RCC 7860 (cell line): Measurements from ENCODE around the gene FNDC5.

Source experiments
- DNase-seq: peaks from one replicate; pipeline ENCODE4 v3.0.0-alpha.2; 2015; ENCODE audit warnings: low spot score
- FAIRE-seq: peaks from 2 replicates; lab custom pipeline; 2012; peaks lifted over from hg19 to GRCh38; lab: Jason Lieb, UNC

FNDC5 gene

DNA sequence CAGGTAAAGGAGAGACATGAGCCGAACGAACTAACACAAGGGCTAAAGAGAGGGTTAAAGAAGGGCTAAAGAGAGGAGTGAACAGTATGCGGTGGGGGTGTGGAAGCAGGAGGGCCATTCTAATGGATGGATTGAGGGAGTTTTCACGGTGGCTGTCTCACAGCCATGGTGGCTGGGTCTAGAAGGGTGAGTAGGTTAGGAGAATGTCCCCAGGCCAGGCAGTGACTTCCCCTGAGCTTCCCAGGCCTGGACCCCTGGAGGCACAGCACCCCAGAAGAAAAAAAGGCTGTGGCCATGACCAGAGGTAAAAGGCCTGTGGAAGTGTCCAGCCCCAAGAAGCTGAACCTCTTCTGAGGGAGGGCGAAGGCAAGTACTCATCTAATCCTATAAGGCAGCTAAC, 3.6 kb downstream of the FNDC5 start:
- FAIRE-seq: no peak
- DNase-seq: no peak

GRCh38 chr1:32865639-32866405, 4.9 kb downstream of the FNDC5 start:
- FAIRE-seq (no peak), DNase-seq (no peak)

DNA sequence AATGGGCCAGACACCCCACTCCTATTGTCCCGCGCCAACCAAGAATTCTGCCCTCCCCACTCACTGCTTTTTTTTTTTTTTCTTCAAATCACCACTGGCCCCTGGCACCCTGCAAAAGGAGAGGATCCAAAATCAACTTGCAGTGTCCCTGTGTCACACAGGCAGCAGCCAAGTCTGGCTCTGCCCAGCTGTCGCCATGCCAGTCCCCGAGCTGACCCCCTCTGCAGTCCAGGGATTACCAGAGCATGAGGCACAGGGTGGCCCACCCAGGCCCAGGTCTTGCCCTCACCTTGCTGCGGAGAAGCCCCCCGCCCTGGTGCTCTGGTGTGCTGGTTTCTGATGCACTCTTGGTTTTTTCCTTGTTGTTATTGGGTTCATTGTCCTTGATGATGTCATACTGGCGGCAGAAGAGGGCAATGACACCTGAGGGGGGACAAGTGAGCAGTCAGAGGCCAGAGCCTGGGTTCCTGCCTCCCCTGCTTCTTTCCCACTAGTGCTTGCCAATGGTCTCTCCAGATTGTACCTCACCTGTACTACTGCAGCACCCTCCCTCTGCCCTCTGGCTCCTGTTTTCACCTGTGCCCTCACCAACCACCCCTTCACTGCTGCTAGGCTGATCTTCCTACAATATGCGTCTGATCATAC, 6.2 kb downstream of the FNDC5 start:
- FAIRE-seq (no peak), DNase-seq (no peak)

- no peak for FAIRE-seq
- DNase-seq: no peak
Measured at GRCh38 chr1:32863881-32864245, 6.8 kb downstream of the FNDC5 start.

DNA sequence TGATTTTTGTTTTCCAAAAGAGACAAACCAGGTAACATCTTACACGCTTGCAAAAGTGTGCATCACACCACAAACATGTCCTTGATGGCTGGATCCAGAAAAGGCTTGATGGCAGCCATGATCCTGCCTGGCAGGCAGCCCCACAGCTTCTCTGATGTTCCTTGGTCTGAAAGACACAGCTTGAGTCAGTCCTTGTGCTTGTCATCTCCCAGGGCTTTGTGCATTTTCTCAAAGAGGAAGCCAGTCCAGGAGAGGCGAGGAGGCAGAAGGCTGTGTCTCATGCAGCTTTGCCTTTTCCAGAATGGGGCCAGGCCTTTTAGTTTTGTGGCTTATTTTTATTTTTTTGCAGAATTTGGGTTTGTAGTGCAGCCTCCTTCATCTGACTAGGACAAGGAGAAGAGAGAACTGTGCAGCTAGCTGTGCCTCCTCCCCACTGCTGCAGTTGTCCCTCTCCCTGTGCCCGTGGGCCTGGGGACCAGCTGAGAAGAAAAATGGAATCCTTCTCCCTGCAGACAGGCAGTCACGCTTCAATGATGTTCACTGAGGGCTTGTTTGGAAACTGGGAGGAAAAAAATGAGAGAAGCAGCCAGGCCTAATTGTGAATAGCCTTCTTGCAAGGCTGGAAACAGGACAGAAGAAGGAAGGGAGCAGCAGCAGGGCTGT, 7.4 kb downstream of the FNDC5 start:
- no peak for DNase-seq
- no peak for FAIRE-seq

DNA sequence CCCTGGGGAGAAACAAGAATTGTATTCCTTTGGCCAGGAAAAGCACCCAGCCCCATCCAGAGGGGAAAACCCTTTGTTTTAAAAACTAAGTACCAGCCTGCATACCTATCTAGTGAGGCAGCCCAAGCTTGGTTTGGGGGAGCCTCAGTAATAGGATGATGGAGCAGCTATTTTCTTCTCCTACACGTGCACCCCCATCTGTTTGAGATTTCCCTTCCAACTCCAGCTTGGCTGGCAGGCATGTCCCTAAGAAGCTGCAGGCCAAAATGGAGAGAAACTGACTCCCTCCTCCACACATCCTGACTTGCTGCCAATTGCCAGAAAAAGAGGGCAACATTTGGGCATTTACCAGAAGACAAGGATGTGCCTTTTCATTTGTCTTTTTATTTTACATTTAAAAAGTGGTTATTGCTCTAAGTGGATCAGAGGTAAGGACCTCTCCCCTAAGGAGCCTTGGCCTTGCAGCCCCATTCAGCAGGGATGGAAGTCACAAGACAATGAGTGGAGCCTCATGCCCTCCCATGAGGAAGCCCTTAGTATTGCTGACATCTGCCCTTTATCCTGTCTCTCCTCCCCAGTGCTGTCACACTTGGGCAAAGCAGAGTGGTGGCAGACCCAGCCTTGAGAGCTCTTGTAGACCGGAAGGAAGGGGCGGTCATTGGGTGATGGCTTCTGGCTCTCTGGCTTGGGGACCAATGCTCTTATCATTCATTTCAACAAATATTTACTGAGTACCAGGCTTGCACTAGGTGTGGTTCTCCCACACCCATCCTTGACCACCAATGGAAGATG, 8.6 kb downstream of the FNDC5 start:
- DNase-seq: no peak
- FAIRE-seq: no peak

DNA sequence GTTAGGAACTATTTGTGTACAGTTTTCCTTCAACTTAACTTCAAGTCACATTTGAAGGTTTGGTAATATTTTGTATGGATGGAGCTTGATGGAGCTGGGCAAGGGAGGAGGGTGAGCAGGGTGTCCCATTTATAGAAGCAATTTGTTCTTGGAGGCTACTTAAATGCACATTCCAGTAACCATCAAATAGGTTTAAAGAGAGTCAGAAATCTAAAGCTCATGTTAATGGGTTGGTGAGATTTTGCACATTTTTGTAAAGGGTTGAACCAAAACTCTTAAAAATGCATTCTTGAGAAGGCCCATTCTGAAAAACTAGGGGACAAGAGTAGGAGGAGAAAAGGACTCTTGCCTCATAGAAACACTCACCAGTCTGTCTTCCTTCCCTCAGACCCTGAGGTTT, 10.1 kb downstream of the FNDC5 start:
- DNase-seq (no peak), FAIRE-seq (no peak)

GRCh38 chr1:32859915-32860314, 10.8 kb downstream of the FNDC5 start:
- no peak for DNase-seq
- FAIRE-seq: no peak

DNA sequence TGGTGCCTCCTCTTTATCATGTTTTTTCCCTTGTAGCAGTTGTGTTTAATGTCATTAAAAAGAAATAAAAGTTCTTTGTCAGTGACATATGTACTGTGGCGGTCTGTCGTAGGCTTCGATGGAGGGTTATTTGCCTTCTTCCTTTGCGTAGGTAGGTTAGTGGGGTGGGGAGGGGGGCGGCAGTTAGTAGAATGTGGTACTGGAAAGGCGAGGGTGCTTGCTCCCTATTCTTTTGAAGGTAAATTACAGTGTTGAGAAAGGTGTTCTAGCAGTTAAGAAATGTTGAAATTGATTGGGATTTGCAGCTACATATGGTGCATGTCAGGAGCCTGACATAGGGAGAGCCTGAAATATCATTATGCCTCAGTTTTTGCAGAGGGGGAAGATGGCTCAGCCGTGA, 11.9 kb downstream of the FNDC5 start:
- DNase-seq: no peak
- FAIRE-seq: no peak

GRCh38 chr1:32858136-32858535, 12.6 kb downstream of the FNDC5 start:
- no peak for FAIRE-seq
- no peak for DNase-seq

GRCh38 chr1:32855861-32856617, 14.7 kb downstream of the FNDC5 start:
- DNase-seq (no peak), FAIRE-seq (no peak)

DNA sequence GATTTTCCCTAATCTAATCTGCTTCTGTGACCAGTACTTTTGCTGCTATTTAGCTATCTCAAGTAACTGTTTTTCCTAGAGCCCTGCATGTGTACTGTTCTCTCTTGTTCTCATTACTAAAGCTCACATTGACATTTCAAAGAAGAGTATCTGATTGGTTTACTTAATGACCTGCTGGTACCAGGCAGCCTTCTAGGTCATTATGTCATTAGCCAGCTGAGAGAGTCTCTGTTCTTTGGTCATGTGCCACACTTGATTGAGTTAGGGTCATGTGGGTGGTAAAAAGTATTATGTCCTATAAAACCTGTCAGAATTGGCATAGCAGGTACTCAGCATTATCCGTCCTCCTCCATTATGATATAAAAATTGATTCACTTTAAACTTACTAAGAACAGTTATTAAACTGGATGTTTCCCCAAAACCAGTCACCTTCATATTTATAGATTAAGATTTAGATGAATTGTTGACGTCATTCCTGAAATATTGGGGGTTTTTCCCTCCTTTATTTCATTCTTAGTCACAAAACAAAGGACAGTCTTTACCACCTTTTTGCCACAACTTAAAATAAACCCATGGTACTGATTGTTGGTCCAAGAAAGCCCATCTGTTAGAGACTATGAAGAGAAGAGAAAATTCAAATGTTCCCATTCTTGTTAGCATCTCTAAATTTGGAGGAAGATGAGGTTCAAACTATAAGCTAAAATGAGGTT, 22.2 kb downstream of the FNDC5 start:
- DNase-seq: no peak
- FAIRE-seq: no peak

- DNase-seq: no peak
- no peak for FAIRE-seq
Measured at GRCh38 chr1:32831878-32832277, 38.8 kb downstream of the FNDC5 start.

DNA sequence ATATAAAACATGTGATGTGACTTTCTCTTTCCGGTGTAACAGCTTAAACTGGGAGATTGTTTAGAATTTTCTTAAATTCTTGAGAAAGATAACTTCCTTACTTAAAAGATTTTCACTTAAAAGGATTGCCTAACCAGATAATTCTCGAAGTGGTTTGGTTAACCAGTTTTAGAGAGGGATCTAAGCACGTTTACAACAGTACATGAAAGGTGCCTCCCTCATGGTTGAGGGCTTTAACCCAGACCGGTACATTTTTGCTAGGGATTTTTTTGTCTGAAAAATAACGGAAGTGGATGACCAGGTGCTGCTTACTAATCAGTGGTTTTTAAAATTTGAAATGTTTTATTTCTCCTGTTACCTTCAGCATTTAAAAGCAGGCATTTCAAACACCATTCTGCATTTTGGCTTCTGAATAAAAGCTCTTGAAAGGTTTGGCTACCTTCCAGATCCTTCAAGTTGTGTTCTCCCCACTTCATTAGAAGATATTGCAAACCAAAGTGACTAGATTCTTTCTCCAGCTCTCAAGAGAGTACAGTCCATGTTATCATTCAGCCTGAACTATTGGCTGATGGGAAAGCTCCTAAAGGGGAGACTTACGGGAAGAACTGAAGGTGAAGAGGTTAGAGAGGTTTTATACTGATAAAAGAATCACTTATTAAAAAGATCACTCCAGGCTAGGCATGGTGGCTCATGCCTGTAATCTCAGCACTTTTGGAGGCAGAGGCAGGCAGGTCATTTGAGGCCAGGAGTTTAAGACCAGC, 40.4 kb downstream of the FNDC5 start:
- DNase-seq: no peak

GRCh38 chr1:32828341-32828740, 42.4 kb downstream of the FNDC5 start:
- FAIRE-seq (no peak), DNase-seq (peak; percentile 19)

More for the DNA sequence above, 40.4 kb downstream of the FNDC5 start:
- FAIRE-seq: no peak

- no peak for DNase-seq
- FAIRE-seq: no peak
Measured at GRCh38 chr1:32825181-32825580, 45.5 kb downstream of the FNDC5 start.

- no peak for FAIRE-seq
Measured at GRCh38 chr1:32818804-32819541, 51.7 kb downstream of the FNDC5 start.

More at GRCh38 chr1:32818804-32819541, 51.7 kb downstream of the FNDC5 start:
- DNase-seq: no peak
